H1 (cell line): ENCODE results near the gene CYP4Z1. TPM values are rescaled to one million over a fixed set of nuclear protein-coding genes. Genes with fewer than 3 reads are reported as not detected.

ENCODE experiments used
- polyA plus RNA-seq, 7 experiments: library from polyadenylated mRNA; depleted of rRNA in 3 of 7; stranded (reverse) in 5 of 7; unstranded in 2 of 7; fragments of >200 nt in 5 of 7; fragments of 200-250 nt in 2 of 7; gene quantifications; 1 replicate in 5 of 7; 2 replicates in 1 of 7; 4 replicates in 1 of 7; pipeline versions ENCODE4 v1.2.1 to v1.2.3, GENCODE V29; 2011 to 2013; ENCODE audit warnings: missing spikeins in 2 of 7, mixed read lengths in 2 of 7
- total RNA-seq: library from RNA; stranded (reverse); fragmentation: NEBNext Ultra II Directional; extraction: Animal tissue kit (Norgen Biotek cat#: 25700); gene quantifications from 2 replicates; pipeline ENCODE4 v1.2.1, GENCODE V29; 2021

CYP4Z1 gene
- total and polyA plus RNA-seq, 2 of the 8 experiments (the other 6 are each of a cell fraction or from before 2014, with no cell fraction given): not detected

Other genes starting within 250 kb of the CYP4Z1 start
- gene CYP4A11, start 125.8 kb upstream of the CYP4Z1 start, total RNA-seq: not detected in 2 replicates
- gene CYP4A11, start 125.8 kb upstream of the CYP4Z1 start, polyA plus RNA-seq (2011; rRNA removed): 0.08 TPM in 1 of 2 replicates, not detected in the other
- 1.3 and 1.4 TPM in 2 replicates for gene CYP4X1, start 43.6 kb upstream of the CYP4Z1 start, total RNA-seq
- 2.0 and 3.5 TPM in 2 replicates for gene CYP4X1, start 43.6 kb upstream of the CYP4Z1 start, polyA plus RNA-seq (2011; rRNA removed)
- not detected in 2 replicates for gene CYP4A22, start 70.2 kb downstream of the CYP4Z1 start, total RNA-seq
- gene CYP4A22, start 70.2 kb downstream of the CYP4Z1 start, polyA plus RNA-seq (2011; rRNA removed): 0.03 TPM in 1 of 2 replicates, not detected in the other
- gene PDZK1IP1, start 122.8 kb downstream of the CYP4Z1 start, total RNA-seq: not detected in 2 replicates
- gene PDZK1IP1, start 122.8 kb downstream of the CYP4Z1 start, polyA plus RNA-seq (2011; rRNA removed): 0.17 TPM in 1 of 2 replicates, not detected in the other
- gene TAL1, start 165.0 kb downstream of the CYP4Z1 start, total RNA-seq: 0.15 TPM in 1 of 2 replicates, not detected in the other
- gene TAL1, start 165.0 kb downstream of the CYP4Z1 start, polyA plus RNA-seq (2011; rRNA removed): 0.06 and 0.09 TPM in 2 replicates
- gene STIL, start 246.9 kb downstream of the CYP4Z1 start, total RNA-seq: 25.1 and 26.5 TPM in 2 replicates
- 7.7 and 13.6 TPM in 2 replicates for gene STIL, start 246.9 kb downstream of the CYP4Z1 start, polyA plus RNA-seq (2011; rRNA removed)